Stomach (tissue), 4 donors: ENCODE measurements around the gene NCAPD2.

Source experiments
- EP300 ChIP-seq: sonication (generic); formaldehyde crosslinking; IDR thresholded peaks from one replicate; pipeline ENCODE4 v1.6.1; 2017; ENCODE audit warnings: antibody characterized with exemption
- POLR2A ChIP-seq, 4 donors: fragments of 450-650 bp; IDR thresholded peaks; one replicate each; pipeline ENCODE4 v1.6.1; 2016; ENCODE audit warnings: antibody characterized with exemption in 4 of 4, control low read depth in 2 of 4, mild to moderate bottlenecking in 1 of 4, moderate library complexity in 1 of 4

DNA sequence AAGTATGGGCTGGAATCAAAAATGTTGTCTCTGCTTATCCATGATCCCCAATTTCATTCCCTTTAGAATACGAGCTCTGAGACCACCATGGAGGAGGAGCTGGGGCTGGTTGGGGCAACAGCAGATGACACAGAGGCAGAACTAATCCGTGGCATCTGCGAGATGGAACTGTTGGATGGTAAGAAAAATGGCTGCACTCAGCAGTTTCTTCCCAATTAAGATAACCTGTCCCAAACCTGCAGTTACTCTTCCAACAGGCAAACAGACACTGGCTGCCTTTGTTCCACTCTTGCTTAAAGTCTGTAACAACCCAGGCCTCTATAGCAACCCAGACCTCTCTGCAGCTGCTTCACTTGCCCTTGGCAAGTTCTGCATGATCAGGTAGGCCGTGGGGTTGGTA, 33.8 kb downstream of the NCAPD2 start:
- TF ChIP-seq EP300 (no peak), POLR2A (IDR thresholded peaks at IDR 0.05) (no peak)
